Stimulated activated CD4-positive, alpha-beta T cell treated with anti-CD3 and anti-CD28 coated beads, Interleukin-4, amount 100 ng/mL, for 4 hours (primary cell): ENCODE results near the gene WDR41.

Experiments
- DNase-seq, 2 experiments: peaks; one replicate each; pipeline ENCODE4 v3.0.0-alpha.2; 2020

Gene WDR41

GRCh38 chr5:77443670-77444069, 48.4 kb downstream of the WDR41 start:
- DNase-seq = no peak

- no peak for DNase-seq
Observed at GRCh38 chr5:77438071-77438470, 54.0 kb downstream of the WDR41 start.

GRCh38 chr5:77437194-77437593, 54.9 kb downstream of the WDR41 start:
- no peak for DNase-seq

- DNase-seq = no peak
Observed at GRCh38 chr5:77431719-77432118, 60.4 kb downstream of the WDR41 start.

GRCh38 chr5:77431286-77431685, 60.8 kb downstream of the WDR41 start:
- no peak for DNase-seq

GRCh38 chr5:77430726-77431125, 61.4 kb downstream of the WDR41 start:
- DNase-seq = no peak

- DNase-seq = no peak
Observed at GRCh38 chr5:77428526-77428925, 63.6 kb downstream of the WDR41 start.

GRCh38 chr5:77427998-77428397, 64.1 kb downstream of the WDR41 start:
- no peak for DNase-seq

GRCh38 chr5:77426670-77427069, 65.4 kb downstream of the WDR41 start:
- no peak for DNase-seq

- DNase-seq = no peak
Observed at GRCh38 chr5:77425998-77426659, 66.0 kb downstream of the WDR41 start.

GRCh38 chr5:77425420-77425819, 66.7 kb downstream of the WDR41 start:
- DNase-seq = no peak

GRCh38 chr5:77424921-77425320, 67.2 kb downstream of the WDR41 start:
- DNase-seq = no peak

GRCh38 chr5:77423022-77423750, 68.9 kb downstream of the WDR41 start:
- DNase-seq = no peak

- no peak for DNase-seq
Observed at GRCh38 chr5:77420940-77421339, 71.2 kb downstream of the WDR41 start.

- DNase-seq = no peak
Observed at GRCh38 chr5:77419644-77420582, 72.2 kb downstream of the WDR41 start.

GRCh38 chr5:77418601-77419581, 73.2 kb downstream of the WDR41 start:
- no peak for DNase-seq

- no peak for DNase-seq
Observed at GRCh38 chr5:77418162-77418561, 74.0 kb downstream of the WDR41 start.

- DNase-seq = no peak
Observed at GRCh38 chr5:77413049-77413448, 79.1 kb downstream of the WDR41 start.

- no peak for DNase-seq
Observed at GRCh38 chr5:77409870-77410621, 82.1 kb downstream of the WDR41 start.

GRCh38 chr5:77407152-77407551, 85.0 kb downstream of the WDR41 start:
- no peak for DNase-seq

GRCh38 chr5:77402796-77403195, 89.3 kb downstream of the WDR41 start:
- DNase-seq = no peak

GRCh38 chr5:77400645-77401044, 91.5 kb downstream of the WDR41 start:
- DNase-seq = no peak
